Measurements from ENCODE around the gene NTS. TPM values are rescaled to one million over a fixed set of nuclear protein-coding genes. Genes with fewer than 3 reads are reported as not detected.

Gene NTS, protein sequence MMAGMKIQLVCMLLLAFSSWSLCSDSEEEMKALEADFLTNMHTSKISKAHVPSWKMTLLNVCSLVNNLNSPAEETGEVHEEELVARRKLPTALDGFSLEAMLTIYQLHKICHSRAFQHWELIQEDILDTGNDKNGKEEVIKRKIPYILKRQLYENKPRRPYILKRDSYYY
- 48.6 to 98.4 TPM (median 71.5 TPM) in 5 replicates for total RNA-seq (2022; extraction: Qiagen RNA extraction; ENCODE audit: low read depth)

DNA sequence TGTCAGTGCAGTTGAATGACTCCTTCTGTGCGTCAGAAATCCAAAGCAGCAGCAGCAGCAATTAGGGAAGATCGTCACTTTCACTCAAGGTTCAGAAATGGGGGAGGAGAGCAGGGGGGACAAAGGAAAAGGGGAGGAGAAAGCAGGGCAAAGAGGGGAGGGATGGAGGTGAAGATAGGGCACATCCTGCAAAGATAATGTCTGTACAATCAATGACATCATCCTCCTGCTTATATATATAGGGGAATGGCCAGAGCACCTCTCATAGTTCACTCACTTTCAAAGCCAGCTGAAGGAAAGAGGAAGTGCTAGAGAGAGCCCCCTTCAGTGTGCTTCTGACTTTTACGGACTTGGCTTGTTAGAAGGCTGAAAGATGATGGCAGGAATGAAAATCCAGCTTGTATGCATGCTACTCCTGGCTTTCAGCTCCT lies at the start of gene NTS:
TSS of gene NTS (plus strand) at position 265 of the 431 bp plus-strand sequence. CDS start at position 374, 109 bp downstream.

DNA sequence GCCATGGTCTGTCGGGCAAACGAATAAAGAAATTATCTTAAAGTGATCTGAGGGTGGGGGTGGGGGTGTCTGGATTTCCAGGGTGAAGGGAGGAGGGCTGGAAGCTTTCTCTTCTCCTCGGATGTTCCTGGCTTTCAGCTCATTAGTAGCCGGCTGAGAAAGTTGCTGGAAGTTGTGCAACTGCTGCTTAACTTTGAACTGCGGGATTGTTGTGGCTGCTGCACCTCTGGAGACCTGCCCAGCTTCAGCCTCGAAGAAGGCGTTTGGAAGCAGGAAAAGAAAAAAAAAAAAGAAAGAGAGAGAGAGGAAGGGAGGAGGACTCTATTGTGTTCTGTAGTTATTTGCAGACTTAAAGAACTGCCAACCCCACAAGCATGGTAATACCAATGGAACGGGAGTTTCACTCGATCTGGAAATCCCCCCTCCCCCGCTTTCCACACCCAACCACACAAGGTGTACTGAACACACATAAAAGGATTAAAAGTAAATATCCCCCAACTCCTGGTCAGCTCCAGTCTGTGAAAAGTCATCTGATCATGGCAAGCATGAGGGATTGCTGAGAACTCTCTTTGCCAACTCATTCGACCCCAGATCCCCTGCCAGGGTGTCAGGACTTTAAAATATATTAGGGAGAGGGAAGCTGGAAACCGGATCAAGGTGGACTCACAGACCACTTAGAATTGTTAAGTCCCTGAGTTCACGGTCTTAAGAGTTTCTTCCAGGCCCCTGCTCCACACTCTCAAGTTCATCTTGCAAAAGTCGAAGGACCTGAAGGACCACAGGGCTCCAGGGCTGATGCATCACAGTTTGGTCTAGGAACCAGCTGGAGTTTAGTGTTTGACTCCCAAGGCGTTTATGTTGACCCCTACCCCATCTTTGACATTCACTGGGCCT lies 37.7 kb upstream of the NTS start, which contains the start of gene RASSF9:
TSS of gene RASSF9 (minus strand) at position 213 of the 894 bp plus-strand sequence. CDS start at position 5, 208 bp downstream.

Other genes with a start within 250 kb of the NTS start
- gene RASSF9, start 37.9 kb upstream of the NTS start, total RNA-seq (2022; extraction: Qiagen RNA extraction; ENCODE audit: low read depth), result 0.39 to 1.0 TPM (median 0.88 TPM) in 5 replicates